ENCODE data around the gene ZNF627. TPM values are rescaled to one million over a fixed set of nuclear protein-coding genes. Genes with fewer than 3 reads are reported as not detected.

ZNF627 gene
- total RNA-seq, 2 donors from 2014 or later, result 5.6 to 13.1 TPM

DNA sequence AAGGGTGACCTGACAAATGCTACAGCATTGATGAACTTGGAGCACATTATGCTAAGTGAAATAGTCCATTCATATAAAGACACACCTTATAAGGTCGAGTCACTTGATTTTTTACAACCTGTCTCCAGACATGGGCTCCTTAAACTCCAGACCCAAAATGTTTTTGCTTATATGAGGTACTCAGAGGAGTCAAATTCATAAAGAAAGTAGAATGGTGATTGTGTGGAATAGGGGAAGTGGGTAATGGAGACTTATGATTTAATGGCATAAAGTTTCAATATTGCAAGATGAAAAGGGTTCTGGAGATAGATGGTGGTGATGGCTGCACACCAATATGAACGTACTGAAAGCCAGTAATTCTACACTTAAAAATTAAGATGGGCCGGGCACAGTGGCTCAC lies 59.3 kb downstream of the ZNF627 start:
- TF ChIP-seq CTCF (IDR thresholded peaks at IDR 0.05), result no peak
- peaks cover 12% of the 10 kb centered on the region for H3K9me3 ChIP-seq
- H3K27me3 ChIP-seq (replicated peaks; ENCODE audit: insufficient read depth), result no peaks in the 10 kb centered on the region
- ATAC-seq (ENCODE audit: insufficient number of reproducible peaks, low FRiP score, low read depth), result no peak
- H3K36me3 ChIP-seq, result no peaks in the 10 kb centered on the region
- no peak for DNase-seq (ENCODE audit: low spot score)
- no peak overlapping the region for H3K4me3 ChIP-seq
- no peak overlapping the region for H3K27ac ChIP-seq
- H3K4me1 ChIP-seq (ENCODE audit: control insufficient read depth in 1 of 2, low read depth in 2 of 2), result no peaks in the 10 kb centered on the region

- TF ChIP-seq CTCF (IDR thresholded peaks at IDR 0.05), result no peak
Measured at GRCh38 chr19:11657307-11657706, 60.0 kb downstream of the ZNF627 start.

GRCh38 chr19:11658970-11659369 lies 61.7 kb downstream of the ZNF627 start:
- no peaks in the 10 kb centered on the region for H3K27me3 ChIP-seq (replicated peaks; ENCODE audit: insufficient read depth)
- no peaks in the 10 kb centered on the region for H3K36me3 ChIP-seq
- ATAC-seq (ENCODE audit: insufficient number of reproducible peaks, low FRiP score, low read depth) (no peak), DNase-seq (ENCODE audit: low spot score) (no peak)
- H3K27ac ChIP-seq, result no peak overlapping the region
- H3K9me3 ChIP-seq, result no peaks in the 10 kb centered on the region
- H3K4me1 ChIP-seq (ENCODE audit: control insufficient read depth in 1 of 2, low read depth in 2 of 2), result no peaks in the 10 kb centered on the region
- H3K4me3 ChIP-seq, result no peak overlapping the region
- TF ChIP-seq CTCF (IDR thresholded peaks at IDR 0.05), result no peak

More at GRCh38 chr19:11657307-11657706, 60.0 kb downstream of the ZNF627 start:
- Histone ChIP-seq H3K27ac (no peak overlapping the region), H3K9me3 (peaks cover 4% of the 10 kb centered on the region), H3K36me3 (no peaks in the 10 kb centered on the region), H3K4me3 (no peak overlapping the region), H3K4me1 (ENCODE audit: control insufficient read depth in 1 of 2, low read depth in 2 of 2) (no peaks in the 10 kb centered on the region), H3K27me3 (replicated peaks; ENCODE audit: insufficient read depth) (no peaks in the 10 kb centered on the region)
- DNase-seq (ENCODE audit: low spot score) (no peak), ATAC-seq (ENCODE audit: insufficient number of reproducible peaks, low FRiP score, low read depth) (no peak)

GRCh38 chr19:11659612-11660011 lies 62.3 kb downstream of the ZNF627 start:
- H3K4me1 ChIP-seq (ENCODE audit: control insufficient read depth in 1 of 2, low read depth in 2 of 2), result no peaks in the 10 kb centered on the region
- no peak for ATAC-seq (ENCODE audit: insufficient number of reproducible peaks, low FRiP score, low read depth)
- no peak overlapping the region for H3K4me3 ChIP-seq
- H3K27me3 ChIP-seq (replicated peaks; ENCODE audit: insufficient read depth), result no peaks in the 10 kb centered on the region
- no peak for DNase-seq (ENCODE audit: low spot score)
- H3K9me3 ChIP-seq, result no peaks in the 10 kb centered on the region
- no peak for TF ChIP-seq CTCF (IDR thresholded peaks at IDR 0.05)
- H3K27ac ChIP-seq, result no peak overlapping the region
- H3K36me3 ChIP-seq, result no peaks in the 10 kb centered on the region

GRCh38 chr19:11662278-11662677 lies 65.0 kb downstream of the ZNF627 start:
- no peak overlapping the region for H3K4me3 ChIP-seq
- no peaks in the 10 kb centered on the region for H3K27me3 ChIP-seq (replicated peaks; ENCODE audit: insufficient read depth)
- no peak for TF ChIP-seq CTCF (IDR thresholded peaks at IDR 0.05)
- no peak for DNase-seq (ENCODE audit: low spot score)
- no peaks in the 10 kb centered on the region for H3K9me3 ChIP-seq
- H3K4me1 ChIP-seq (ENCODE audit: control insufficient read depth in 1 of 2, low read depth in 2 of 2), result no peaks in the 10 kb centered on the region
- no peaks in the 10 kb centered on the region for H3K36me3 ChIP-seq
- no peak for ATAC-seq (ENCODE audit: insufficient number of reproducible peaks, low FRiP score, low read depth)
- no peak overlapping the region for H3K27ac ChIP-seq
